Activated CD8-positive, alpha-beta memory T cell treated with anti-CD3 and anti-CD28 coated beads for 4 hours (primary cell): ENCODE measurements around the gene PSMG4.

Experiments
- DNase-seq, 2 donors: peaks; one replicate each; pipeline ENCODE4 v3.0.0-alpha.2; 2020; ENCODE audit warnings: low read depth in 2 of 2

PSMG4 gene

GRCh38 chr6:3251462-3252314, 7.1 kb upstream of the PSMG4 start:
- DNase-seq: peak; percentile 66 to 67

GRCh38 chr6:3252369-3252768, 6.4 kb upstream of the PSMG4 start:
- DNase-seq: no peak

DNA sequence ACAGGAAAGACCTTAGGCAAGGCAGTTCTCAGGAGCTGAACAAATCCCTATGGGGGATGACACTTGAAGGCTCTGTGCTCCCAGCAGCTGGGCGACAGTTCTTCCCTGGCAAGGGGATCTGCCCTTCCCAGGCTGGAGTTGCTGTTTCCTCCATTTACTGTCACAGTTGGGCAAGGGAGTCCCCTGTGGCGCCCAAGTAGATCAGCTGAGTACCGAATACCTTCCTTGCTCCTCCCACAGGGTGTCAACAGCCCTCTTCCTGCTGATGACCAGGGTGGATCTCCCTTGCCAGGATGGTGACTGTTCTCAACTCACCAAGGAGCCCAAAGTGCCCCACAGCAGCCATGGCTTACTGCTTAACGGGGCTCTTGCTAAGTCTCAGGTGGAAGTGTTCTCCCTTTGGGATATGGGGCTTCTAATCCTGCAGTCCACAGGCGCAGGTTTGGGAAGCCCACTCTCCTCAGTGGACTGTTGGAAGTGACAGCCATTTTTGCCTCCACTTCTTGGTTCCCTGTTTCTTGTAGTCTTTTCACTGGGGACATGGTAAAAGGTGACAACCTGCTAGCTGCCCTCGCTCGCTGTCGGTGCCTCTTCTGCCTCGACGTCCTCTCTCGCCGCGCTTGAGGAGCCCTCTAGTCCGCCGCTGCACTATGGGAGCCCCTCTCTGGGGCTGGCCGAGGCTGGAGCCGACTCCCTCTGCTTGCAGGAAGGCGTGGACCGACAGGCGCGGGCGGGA, 5.7 kb upstream of the PSMG4 start:
- no peak for DNase-seq

DNA sequence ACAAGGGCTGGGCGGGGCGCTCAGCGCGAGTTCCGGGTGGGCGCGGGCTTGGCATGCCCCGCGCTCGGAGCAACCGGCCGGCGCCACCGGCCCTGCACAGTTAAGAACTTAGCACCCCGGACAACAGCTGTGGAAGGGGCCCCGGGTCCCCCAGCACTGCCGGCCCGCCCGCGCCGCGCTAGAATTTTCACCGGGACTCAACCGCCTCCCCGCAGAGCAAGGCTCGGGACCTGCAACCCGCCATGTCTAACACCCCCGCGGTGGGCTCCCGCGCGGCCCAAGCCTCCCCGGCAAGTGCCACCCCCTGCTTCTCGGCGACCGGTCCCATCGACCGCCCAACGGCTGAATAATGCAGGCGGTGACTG, 5.2 kb upstream of the PSMG4 start:
- no peak for DNase-seq

GRCh38 chr6:3258201-3258600, 546 bp upstream of the PSMG4 start:
- DNase-seq: no peak

DNA sequence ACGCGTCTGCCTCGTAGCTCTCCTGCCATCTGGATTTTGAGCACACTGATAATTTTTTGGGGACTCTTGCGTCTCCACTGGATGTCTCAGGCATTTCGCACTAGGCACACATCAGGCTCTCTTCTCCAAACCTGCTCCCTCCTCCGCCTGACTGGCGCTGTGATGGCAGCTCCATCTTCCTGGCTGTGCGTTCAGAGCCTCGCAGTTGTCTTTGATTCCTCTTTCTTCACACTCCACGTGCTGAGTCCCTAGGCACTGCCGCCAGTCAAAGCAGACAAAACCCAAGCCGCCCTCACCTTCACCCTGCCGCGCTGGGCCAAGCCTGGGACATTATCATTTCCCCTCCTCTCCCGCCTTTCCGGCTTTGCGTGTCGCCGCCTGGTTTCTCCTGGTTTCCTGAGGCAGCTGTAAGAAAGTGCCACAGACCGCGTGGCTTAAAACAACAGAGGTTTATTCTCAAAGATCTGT, 778 bp downstream of the PSMG4 start:
- no peak for DNase-seq

- DNase-seq: no peak
These were observed 1.5 kb downstream of the PSMG4 start for GRCh38 chr6:3260296-3260695.

- DNase-seq: no peak
These were observed 2.2 kb downstream of the PSMG4 start for GRCh38 chr6:3260772-3261517.

DNA sequence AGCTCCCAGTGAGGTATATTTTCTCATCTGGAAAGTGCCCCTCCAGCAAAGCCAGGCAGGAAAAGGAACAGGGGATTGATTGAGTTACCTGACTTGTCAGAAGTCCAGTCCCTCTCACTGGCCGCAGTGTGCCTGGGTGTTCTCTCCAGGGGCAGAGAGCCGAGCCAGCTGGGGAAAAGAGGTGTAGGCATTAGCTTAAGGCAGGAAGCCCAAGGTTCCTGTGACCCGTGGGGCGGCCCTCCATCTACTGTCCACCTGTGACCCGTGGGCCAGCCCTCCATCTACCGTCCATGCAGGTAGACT, 2.7 kb downstream of the PSMG4 start:
- DNase-seq: no peak

- no peak for DNase-seq
These were observed 3.2 kb downstream of the PSMG4 start for GRCh38 chr6:3261921-3262320.

DNA sequence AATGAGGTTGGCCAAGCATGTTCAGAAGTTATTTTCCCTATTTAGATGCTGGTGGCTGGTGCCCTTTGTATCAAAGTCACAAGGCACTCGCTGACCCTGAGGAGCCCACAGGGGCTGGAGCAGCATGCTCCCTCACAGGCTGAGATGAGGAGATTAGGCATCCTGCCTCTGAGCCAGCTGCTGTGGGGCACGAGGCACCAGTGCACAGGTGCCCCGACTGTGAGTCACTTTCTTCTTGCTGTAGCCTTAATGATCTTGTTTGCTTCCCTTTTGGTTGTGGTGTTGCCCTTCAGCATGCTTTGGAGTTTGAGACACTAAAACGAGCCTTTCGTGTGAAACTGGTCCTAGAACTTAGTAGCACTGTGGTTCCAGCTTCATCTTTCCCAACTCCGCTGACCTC, 4.3 kb downstream of the PSMG4 start:
- no peak for DNase-seq

GRCh38 chr6:3264356-3264755, 5.6 kb downstream of the PSMG4 start:
- no peak for DNase-seq

- DNase-seq: no peak
These were observed 6.9 kb downstream of the PSMG4 start for GRCh38 chr6:3265671-3266070.

- DNase-seq: no peak
These were observed 7.4 kb downstream of the PSMG4 start for GRCh38 chr6:3266170-3266569.

GRCh38 chr6:3267162-3267561, 8.4 kb downstream of the PSMG4 start:
- DNase-seq: no peak

DNA sequence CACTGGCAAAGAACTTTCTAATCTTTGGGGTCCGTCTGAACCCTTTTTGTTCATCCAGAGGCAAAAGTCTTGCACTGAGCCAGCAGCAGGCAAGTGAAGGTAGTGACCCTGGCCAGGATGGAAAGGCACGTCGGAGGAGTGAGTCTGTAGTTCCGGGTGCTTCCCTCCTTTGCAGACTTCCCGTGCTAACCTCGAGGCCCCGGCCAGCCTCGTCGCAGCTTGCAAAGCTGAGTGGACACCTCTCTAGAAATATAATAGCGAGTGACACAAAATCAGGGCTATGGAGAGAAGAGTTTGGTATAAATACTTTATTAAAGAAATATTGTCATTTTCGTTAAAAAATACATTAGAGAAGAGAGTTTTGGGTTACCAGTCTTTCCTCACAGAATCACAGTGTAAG, 9.9 kb downstream of the PSMG4 start:
- DNase-seq: no peak

DNA sequence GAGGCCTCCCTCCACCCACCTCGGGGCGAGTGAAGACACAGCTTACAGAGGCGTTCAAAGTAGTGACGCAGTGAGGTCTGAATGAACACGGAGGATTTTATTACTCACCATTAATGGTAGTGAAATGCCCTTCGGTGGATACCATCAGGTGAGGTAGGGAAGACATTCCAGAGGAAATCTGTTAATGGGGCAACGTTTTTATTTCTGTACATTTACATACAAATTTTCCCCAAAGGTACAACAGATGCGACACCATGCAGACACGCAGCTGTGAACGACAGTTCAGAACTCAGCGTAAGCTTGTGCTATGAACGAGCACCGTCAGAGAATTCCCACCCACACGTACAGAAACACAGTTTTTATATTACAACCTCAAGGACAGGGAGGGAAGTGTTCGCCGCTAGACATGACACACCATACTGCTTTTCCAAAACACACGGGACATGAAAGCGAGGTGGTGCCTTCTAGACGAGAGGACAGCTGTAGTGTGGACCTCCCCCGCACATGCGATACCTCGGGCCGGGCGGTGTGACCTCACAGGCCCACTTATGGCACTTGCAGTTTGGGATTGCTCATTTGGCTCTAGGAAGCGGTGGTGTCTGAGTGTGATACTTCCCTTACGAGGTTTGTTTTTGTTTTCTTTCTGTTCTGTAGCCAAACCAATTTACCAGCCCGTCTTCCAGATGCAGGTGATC, 10.7 kb downstream of the PSMG4 start:
- DNase-seq: no peak

GRCh38 chr6:3270258-3270657, 11.5 kb downstream of the PSMG4 start:
- no peak for DNase-seq

DNA sequence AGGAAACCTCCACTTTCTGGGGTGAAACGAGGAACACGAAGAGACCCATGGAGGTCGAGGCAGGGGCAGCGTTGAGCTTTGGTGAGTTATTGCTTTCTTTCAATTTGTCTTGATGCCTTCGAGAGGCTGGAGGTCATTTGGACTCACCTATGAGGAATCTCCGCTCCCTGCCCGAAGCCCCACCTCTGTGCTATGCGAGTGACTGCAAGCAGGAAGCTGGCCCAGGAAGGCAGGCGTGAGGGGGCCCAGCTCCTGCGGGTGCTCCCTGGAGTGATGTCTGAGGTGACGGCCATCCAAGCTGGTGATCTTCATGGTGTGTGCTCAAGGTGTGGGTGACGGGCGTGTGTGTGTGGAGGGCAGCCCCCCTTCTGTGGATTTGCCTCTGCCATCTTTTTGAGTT, 13.0 kb downstream of the PSMG4 start:
- DNase-seq: no peak

DNA sequence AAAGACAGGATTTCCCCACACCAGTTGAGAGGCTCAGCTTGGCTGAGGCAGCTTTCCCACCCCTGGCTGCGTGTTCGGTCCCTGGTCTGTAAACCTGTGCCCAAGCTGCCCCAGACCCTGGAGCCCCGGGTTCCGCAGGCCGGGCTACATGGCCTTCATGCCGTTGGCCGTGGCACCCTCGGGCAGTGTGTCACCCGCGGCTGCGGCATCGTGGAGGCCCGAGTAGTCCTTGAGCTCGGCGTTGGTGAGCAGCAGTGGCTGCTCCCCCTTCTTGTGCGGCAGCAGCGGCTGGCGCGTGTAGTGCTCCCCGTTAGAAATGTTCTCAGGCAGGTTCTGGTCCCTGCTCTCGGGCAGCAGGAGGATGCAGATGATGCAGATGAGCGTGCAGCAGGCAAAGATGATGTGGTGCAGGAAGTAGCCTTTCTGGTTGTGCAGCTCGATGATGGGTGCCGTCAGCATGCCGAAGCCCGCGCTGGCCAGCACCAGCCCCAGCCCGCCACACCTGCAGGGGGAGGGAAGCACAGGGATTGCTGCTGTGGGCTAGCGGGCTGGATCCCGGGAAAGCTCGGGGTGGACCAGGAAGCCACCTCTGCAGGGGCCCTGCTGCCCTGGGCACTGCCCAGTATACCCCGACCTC, 14.3 kb downstream of the PSMG4 start:
- DNase-seq: no peak

DNA sequence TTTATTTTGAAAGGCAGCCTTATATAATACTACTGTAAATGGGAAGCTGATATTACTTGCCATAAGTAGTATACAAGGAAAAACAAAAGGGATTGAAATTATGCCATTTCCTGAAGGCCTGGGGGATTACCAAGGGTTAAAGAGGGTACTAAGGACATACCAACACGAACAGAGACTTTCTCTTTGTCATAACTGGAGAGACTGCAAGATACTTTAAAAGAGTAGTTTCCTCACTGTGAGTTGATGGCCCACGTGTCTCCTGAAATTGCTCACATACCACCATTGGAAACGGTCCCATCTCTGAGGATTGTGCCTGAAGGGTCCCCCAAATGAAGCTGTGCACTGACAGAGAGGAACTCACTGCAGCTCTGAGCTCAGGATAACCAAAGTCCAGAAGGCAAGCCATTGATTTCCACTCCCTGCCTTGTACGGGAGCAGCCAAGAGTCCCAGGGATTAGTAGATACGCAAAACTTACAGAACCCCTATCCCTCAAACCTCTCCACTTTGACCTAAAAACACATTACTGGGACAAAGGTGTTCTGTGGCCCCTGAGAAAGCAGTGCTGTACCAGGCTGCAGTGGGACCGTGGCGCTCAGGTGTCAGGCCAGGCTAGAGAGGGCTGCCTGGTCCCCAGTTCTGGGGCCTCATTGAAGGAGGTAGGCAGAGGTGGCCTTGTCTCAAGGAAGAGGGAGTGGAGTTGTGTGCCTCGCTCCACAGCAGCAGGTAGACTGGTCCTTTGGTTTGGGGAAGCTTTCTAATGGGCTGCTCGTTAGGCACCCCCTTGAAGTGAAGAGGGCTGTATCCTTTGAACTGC, 15.2 kb downstream of the PSMG4 start:
- no peak for DNase-seq
